Dermis microvascular lymphatic vessel endothelial cell (primary cell): ENCODE data around the gene DIS3L2. TPM values are rescaled to one million over a fixed set of nuclear protein-coding genes. Genes with fewer than 3 reads are reported as not detected.
"Not testable (repeated sequence)": the region's sequence is repeated elsewhere in the genome, so short reads cannot be mapped to it uniquely, and the experiment has no call there.

Source experiments
- DNase-seq, 2 donors: peaks; one replicate each; pipeline versions ENCODE4 v3.0.0 to v3.0.0-alpha.2; 2010; ENCODE audit warnings: low read depth in 2 of 2
- total RNA-seq: library from RNA; depleted of rRNA; stranded (reverse); fragments of >200 nt; gene quantifications from 2 replicates; pipeline ENCODE4 v1.2.1, GENCODE V29; 2014

DIS3L2 gene
- total RNA-seq, 1 donor from 2014 or later: 13.4 TPM

DNA sequence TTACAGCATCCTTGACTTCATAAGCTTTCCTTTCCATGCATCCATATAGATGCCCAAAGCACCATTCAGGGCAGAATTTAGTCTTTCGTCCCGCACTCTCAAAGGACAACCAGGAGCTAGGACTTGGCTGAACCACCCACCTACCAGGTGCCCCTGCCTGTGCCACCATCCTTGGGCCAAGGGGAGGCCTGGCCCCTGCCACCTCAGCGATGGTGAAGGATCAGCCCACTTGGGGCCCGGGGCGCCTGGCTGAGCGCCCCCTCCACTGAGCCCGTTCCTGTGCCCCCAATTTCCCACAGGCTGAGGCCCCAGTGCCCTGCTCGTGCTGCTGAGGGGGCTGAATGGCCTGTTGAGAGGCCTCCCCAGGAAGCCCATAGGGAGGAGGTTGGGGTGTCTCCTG, 383.7 kb downstream of the DIS3L2 start:
- no peak for DNase-seq

DNA sequence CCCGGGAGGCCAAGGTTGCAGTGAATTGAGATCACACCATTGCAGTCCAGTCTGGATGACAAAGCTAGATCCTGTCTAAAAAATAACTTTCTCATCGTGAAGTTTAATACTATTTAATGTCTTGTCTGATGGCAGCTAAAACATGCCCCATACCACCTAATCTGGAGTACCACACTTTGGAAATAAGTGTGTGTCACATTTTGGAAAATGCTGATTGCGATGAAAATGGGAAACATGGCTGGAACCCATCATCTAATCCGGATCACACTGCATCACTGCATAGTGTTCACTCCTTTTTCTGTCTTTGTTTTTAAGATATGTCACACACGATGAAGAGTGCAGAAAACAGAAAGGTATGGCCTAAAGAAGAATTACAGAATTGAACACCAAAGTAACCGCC, 385.9 kb downstream of the DIS3L2 start:
- no peak for DNase-seq

DNA sequence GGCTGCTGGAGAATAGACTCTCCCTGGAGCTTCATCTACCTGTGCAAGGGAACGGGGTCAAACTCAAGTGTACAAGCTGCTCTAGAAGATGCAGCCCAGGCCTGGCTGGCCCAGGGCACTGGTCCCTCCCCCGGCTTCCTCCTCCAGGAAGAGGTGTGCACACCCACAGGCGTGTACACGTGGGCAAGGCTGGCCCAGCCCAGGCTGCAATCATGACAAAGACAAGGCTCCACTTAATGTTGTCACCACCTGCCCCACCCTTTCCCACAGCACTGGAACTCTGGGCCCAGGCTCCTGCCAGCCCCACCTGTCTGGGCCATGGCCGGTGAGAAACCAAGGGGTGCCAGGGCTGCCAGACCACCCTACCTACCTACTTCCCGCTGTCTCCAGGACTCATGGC, 387.4 kb downstream of the DIS3L2 start:
- DNase-seq: no peak

DNA sequence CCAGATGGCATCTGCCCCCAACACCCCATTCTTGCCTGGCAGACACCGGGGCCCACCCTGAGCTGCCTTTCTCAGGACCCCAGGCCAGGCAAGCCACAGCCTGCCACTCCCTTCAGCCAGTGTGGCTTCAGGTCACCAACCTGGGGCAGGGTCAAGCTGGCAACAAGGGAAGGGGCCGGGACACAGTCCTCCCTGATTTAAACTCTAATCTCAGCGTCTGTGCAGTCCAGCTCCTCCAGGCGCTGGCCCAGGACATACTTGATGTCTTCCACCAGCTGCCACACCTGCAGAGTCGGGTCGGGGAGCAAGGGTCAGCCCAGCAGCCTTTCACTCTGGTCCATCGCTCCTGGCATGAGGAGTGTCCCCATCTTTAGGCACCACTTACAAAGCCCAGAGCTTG, 388.0 kb downstream of the DIS3L2 start:
- DNase-seq: no peak

DNA sequence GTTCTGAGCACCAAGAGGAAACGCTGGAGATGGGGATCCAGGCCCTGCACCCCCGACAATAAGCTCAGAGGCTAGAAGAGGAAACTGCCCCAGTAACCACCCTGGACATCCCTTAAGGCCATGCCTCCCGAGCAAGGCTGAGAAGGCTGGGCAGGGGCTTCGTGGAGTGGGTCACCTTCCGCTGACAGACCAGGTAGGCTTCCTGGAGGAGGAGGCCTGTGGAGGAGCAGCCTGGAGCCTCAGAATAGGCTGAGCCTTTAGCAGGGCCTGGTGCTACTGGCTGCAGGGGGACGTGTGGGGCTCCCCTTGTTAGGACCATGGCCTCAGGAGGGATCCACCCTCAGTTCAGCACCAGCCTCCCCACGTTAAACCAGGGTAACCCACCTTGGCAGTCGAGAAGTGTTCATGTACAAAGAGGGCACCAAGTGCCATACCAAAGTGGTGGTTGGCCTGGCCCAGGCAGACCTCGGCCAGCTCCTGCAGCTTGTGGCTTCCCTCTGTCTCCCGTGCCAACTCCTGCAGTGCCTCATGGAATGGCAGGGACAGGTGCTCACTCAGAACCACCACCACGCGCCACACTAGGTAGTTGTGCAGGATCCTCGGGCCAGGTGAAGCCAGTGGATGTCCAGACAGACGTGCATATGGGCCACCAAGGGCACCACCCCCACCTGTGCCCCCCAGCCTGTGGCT, 388.6 kb downstream of the DIS3L2 start:
- DNase-seq: no peak

DNA sequence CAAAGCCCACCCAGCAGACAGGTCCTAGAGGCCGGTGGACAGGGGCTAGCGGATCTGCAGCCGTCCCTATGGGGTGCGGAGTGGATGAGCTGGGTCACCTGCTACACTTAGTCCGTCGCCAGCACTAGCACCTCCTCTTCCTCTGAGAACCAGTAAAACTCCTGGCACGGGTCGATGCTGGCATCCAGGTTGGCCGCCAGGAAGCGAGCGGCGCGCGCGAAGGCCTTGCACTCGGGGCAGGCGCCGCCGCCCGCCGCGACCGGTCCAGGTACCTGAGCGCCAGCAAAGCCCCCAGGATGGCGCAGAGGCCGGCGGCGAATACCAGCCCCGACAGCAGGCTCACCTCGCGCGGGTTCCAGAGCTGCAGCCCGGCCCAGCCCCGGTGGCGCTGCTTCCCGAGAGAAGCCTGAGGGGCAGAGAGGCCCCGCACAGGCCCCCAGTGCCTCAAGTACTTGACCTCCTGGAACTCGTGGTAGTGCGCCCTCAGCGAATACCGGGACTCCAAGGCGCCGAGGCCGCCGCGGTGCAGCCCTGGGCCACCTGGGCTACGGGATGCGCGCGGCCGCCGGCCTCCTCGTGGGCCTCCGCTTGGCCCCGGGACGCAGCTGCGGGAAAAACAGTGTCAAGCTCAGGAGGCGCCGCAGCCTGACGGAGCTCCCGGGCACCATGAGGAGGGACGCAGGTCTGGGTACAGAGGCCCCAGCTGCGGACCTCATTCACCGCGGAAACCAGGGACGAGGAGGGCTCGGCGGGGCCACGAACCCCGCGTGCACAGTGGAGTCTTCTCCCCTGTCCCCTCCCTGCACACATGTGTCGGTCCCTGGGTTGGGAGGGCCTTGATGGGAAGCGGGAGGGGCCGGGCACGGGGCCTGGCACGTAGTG, 389.5 kb downstream of the DIS3L2 start:
- DNase-seq: no peak

DNA sequence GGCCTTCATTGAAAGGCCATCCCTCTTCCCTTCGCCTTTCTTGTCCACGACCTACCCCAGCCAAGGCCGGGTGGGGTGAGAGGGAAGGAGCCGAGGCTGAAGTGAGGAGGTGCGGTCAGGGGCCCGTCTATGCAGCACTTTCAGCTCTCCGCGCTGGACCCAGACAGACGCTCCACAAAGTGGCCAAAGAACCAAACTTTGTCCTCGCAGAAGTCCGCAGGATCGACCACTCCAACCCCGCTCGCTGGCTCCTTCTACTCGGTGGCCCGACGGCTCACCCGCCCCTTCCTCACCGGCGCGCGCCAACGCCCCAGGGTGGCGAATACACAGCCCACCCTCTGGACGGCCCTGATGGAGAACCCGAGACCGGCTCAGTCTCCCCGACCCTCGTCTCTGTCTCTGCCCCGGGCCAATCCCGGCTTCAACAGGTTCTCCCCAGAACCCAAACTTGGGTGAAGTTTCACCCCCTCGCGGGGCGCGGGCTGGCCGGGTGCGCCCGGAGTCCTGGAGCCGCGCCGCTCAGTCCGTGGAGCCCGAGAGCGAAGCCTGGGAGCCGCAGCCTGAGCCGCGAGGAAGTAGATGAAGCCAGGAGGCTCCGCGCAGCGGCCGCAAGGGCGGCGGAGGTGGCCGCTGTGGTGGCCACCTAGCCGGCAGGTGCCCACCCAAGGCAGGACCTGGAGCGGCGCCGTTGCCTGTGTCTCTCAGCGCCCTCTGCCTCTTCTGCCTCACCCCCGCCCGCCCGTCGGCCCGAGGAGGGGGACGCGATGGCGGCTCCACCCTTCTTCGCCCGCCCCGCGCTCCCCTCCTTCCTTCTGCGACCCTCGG, 390.4 kb downstream of the DIS3L2 start:
- no peak for DNase-seq

DNA sequence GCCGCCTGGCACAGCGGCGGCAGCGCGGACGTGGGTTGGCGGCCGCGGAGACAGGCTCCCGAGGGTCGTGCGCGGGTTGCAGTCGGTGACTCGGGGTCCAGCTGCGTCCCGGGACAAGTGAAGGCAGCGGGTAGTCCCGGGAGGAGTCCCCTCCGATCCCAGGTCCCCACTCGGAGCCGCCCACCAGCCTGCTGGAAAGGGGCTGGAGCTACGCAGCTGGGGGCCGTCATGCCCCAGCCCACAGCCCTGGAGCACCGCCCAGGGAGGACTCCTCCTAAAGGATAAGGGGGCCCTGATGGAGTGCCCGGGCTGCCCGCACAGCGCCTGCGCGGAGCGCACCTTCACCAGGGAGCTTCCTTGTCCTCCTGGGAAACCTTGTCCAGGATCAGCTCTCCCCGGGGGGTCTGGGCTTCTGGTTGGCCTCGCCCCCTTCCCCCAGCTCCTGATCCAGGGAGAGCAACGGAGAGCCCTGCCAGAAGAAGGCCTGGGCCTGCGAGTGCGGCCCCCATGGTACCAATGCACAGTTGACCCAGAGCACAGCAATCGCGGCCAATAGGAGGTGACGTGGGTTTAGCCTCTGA, 391.1 kb downstream of the DIS3L2 start:
- DNase-seq: no peak

DNA sequence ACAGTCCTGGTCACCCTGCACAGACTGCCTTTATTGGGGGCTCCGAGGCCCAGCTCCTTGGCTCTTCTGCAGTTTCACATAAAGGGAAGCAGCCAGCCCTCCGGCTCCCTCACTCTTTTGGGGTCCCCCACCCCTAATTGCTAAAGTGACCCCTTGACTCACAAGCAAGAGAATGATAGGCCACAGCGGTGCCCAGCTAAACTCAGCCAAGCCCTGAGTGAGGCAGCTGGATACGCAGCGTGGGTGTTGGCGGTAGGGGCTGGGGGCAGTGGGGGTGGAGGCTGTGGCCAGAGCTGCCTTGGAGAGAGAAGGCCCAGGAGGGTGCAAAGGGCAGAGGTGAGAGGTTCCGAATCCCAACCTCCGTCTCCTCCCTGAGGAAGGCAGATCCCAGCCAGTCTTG, 391.6 kb downstream of the DIS3L2 start:
- DNase-seq: no peak

DNA sequence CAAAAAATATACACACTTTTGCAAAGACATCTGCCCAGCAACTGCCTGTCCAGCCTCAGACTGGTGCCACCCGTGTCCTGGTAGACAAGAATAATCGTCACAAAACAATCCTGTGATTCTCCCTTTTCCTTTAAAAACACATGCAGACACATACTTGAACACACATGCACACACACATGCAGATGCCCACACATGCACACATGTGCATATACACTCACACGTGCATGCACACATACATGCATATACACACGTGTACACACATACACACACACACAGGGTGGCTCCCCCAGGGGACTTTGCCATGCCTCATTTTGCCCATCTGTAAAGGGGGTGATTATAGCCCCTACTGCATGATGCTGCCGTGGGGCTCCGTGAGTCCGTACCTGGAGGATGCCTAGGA, 392.1 kb downstream of the DIS3L2 start:
- DNase-seq: no peak

DNA sequence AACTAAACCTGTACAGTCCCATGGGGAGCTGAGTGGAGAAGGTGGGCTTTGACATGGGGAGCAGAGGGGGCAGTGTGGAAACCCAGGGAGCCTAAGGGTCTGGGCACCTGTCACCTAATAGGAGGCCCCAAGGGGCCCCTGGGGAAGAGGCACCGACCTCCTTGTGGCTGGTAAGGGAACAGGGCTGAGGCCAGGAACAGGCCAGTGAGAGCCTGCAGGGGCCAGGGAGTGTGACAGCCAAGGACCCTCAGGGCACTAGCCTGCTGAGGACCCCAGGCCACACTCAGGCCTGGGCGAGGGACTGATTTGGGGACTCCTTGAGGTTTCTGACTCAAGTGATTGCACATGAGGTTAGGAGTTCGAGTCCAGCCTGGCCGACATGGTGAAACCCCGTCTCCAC, 392.6 kb downstream of the DIS3L2 start:
- no peak for DNase-seq

DNA sequence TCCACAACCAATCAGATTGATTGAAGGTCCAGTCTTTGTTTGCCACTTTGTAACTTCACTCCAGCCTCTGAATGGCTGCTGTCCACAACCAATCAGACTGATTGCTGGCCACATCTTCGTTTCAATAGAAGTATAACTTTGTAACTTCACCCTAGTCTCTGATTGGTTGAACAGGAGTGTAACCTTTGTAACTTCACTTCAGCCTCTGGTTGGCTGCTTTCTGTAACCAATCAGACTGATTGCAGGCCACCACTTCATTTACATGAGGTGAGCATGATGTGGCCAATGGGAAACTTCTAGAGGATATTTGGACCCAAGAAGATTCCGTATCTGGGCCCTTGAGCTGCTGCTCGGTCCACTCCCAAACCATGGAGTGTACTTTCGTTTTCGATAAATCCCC, 400.1 kb downstream of the DIS3L2 start:
- no peak for DNase-seq

DNA sequence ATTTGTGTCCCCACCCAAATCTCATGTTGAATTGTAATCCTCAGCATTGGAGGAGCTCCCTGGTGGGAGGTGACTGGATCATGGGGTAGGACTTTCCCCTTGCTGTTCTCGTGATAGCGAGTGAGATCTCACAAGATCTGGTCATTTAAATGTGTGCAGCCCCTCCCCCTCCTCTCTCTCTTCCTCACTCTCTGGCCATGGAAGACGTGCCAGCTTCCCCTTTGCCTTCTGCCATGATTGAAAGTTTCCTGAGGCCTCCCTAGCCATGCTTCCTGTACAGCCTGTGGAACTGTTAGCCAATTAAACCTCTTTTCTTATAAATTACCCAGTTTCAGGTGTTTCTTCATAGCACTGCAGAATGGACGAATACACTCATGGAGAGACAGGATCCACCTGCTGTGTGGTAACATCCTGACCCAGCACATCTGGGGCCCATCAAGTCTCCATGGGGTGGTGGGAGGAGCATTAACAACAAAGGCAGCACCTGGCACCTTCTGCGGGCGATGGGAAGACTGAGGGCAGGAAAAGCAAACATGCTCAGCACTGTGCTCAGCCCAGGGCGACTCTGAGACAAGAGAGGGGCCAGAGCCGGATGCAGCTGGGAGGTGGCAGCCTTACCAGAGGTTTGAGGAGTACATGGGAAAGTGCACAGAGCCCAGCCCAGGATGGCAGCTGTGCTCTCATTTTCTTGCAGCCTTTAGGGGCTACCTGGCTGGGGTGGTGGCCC, 400.8 kb downstream of the DIS3L2 start:
- no peak for DNase-seq

DNA sequence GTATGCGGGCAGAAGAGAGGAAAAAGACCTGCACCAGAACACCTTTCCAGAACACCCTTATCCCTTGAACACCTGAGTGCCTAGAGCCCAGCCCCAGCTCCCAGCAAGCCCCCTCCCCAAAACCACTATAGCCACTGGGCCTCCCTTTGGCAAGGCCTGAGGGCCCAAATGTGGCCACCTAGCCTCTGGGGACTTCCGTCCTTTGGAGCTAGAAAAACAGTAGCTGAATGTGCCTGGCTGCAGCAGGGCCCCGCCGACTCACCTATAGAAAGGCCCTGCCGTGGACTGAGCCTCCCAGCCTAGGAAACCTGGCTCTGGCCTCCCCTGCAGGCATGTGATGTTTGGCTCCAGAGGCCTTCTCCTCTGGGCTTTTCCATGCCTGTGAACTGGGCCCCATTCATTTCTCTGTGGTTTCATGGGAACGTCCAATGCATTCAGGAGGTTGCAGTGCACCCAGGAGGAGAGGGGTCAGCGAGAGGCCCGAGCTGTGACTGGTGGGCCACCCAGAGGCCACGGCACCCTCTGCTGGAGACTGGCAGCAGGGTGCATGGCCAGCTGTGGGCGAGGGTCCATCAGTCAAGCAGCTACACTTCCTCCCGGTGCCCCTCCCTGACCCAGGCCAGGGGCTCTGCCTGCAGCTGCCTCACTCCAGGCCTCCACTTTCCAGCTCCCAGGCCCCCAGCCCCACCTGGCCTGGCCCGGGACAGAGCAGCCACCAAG, 401.7 kb downstream of the DIS3L2 start:
- not testable (repeated sequence) for DNase-seq

DNA sequence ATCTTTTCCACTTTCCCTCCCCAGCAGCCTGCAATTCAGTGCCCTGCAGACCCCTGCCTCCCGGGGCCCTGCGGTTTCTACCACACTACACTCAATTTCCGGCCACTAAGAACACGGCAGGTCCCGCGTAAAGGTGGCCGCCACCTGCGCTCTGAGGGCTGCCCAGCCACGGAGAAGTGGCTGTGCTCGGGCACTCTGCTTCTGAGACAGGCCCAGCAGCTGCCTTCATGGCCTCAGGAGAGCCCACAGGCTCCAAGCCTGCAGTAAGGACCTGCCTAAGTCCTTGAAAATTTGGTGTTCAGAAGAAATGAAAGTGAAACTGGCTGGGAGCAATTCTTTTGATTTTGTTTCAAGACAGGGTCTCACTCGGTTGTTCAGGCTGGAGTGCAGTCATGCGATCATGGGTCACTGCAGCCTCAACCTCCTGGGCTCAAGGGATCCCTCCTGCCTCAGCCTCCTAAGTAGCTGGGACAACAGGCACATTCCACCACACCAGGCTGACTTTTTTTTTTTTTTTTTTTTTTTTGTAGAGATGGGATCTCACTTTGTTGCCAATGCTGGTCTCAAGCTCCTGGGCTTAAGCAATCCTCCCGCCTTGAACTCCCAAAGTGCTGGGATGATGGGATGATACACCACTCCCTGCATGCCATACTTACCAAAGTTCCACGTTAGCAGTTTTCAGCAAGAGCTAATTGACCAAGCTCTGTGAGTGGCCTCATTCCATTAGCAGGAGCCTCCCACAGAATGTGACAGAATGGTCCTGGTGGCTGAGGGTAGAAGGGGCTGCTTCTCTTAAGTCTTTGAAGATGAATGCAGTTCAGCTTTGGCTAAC, 402.5 kb downstream of the DIS3L2 start:
- DNase-seq: no peak

DNA sequence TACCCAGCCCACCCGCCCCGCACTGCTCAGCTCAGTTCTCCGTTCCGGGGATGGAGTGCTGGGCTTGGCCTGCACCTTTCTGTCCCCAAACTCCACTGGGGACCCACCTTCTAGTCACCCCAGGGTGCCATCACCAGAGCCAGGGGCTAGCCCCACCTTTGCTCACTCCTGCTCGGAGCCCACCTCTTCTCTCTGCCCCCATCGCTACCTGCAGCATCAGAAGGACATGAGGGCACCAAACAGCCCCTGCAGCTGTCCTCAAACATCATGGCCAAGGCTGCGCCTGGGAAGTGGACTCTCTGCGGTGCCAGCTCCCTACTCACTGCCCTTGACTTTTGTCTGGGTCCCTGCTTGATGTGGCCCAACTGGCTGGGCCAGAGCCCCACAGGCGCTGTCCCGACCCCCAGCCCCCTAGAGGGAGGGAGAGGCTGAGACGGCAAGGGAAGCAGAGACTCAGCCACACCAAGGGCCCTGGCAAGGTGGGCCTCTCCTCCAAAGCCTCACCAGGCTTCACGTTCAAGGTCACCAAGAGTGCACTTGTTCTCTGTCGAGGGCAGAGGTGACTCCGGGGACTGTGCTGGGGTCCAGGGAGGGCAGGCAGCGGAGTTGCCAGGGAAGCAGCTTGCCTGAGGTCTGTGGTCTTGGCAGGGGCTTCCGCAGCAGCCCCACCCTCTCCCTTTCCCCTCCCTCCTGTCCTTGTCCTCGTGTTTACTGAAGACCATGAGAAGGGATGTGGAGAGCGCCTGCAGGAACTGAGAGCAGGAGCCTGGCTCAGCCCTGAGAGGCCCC, 403.5 kb downstream of the DIS3L2 start:
- not testable (repeated sequence) for DNase-seq

DNA sequence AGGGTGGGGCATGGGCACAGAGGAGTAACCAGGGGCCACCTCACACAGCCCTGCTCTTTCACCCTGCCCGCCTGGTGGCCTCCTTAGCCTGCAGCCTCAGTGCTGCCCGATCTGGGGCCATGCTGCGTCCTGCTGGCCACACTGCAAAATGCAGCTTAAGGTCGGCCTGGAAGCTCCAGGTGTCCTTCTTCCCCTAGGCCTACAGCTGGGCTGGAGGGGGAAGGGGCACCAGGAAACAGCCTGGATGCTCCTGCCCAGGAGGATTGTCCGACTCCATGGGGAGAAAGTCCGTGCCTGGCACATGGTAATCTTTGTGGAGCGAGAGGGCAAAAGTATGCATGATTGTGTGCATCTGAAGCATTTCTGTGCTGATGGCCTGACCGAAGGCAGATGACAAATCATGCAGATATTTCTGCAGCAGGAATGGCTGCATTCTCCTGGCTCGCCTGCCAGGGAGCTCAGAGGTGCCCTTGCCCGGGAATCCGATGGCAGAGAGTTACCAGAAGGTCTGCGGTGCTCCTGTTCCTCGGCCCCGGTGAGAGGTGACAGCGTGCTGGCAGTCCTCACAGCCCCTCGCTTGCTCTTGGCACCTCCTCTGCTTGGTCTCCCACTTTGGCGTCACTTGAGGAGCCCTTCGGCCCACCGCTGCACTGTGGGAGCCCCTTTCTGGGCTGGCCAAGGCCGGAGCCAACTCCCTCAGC, 404.3 kb downstream of the DIS3L2 start:
- DNase-seq: peak in 1 of 2 donors; percentile 46

DNA sequence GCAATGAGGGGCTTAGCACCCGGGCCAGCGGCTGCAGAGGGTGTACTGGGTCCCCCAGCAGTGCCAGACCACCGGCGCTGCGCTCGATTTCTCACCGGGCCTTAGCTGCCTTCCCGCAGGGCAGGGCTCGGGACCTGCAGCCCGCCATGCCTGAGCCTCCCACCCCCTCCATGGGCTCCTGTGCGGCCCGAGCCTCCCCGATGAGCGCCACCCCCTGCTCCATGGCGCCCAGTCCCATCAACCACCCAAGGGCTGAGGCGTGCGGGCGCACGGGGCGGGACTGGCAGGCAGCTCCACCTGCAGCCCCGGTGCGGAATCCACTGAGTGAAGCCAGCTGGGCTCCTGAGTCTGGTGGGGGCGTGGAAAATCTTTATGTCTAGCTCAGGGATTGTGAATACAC, 404.9 kb downstream of the DIS3L2 start:
- not testable (repeated sequence) for DNase-seq
